ENCODE results near the gene ACSF3. TPM values are rescaled to one million over a fixed set of nuclear protein-coding genes. Genes with fewer than 3 reads are reported as not detected.
A peak's percentile ranks its signal among the peaks of the same experiment; 100 is the strongest.
"Not testable (repeated sequence)": the region's sequence is repeated elsewhere in the genome, so short reads cannot be mapped to it uniquely, and the experiment has no call there.

ACSF3 gene
- total RNA-seq, 4 donors from 2014 or later: 94.6 to 120 (median 108) TPM

DNA sequence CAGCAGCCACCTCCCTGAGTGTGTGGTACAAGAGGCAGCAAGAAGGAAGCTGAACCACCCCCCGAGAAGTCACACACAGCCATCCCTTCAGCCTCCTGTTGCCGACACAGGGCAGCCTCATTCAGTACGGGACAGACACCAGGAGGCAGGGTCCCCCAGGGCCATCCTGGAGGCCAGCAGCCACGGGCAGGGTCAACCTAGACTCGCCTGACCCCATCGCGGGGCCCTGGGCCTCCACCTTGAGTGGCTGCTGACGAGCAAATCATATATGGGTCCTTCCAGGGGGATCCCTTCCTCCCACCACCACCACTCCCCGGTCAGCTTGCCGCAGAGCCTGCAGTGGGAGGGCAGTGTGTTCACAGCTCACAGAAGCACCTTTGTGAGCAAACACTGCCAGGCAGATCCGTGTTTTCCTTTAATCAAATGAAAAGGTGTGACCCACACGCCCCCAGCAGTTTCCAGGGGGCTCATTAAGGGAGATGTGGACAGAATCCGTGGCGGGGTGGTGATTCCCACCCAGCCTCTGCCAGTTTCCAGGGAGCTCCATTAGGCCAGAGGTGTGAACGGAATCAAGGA is 5.6 kb upstream of the ACSF3 start:
- peaks cover 0 to 3% (median 0%) of the 10 kb centered on the region in 4 donors for H3K4me1 ChIP-seq
- no peak overlapping the region for H3K4me3 ChIP-seq
- TF ChIP-seq POLR2A (IDR thresholded peaks at IDR 0.05) (no peak), CTCF (IDR thresholded peaks at IDR 0.05) (no peak)
- H3K27me3 ChIP-seq: no peaks in the 10 kb centered on the region
- no peaks in the 10 kb centered on the region for H3K36me3 ChIP-seq
- DNase-seq: no peak
- H3K9me3 ChIP-seq: no peaks in the 10 kb centered on the region
- no peak overlapping the region for H3K27ac ChIP-seq

DNA sequence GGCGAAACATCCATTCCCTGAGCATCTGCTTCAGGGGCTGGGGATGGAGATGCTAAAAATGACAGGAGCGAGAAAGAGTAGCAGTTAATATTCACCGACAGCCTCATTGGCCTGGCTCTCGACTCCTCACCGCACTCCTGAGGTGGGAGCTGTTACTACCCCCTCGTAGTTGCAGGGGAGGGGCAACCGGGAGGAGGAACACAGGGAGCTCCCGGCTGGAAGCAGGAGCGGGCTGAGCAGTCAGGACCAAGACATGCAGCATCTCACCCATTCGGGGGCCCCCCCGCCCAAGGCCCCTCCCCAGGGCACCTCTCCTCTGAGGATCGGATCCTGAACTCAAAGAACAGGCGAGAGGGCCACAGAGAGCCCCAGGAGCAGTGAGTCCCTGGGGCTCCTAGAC is 4.5 kb upstream of the ACSF3 start:
- H3K4me1 ChIP-seq: peaks cover 0 to 8% (median 3%) of the 10 kb centered on the region in 4 donors
- H3K4me3 ChIP-seq: no peak overlapping the region
- H3K9me3 ChIP-seq: no peaks in the 10 kb centered on the region
- no peak for DNase-seq
- no peaks in the 10 kb centered on the region for H3K36me3 ChIP-seq
- no peak overlapping the region for H3K27ac ChIP-seq
- H3K27me3 ChIP-seq: no peaks in the 10 kb centered on the region
- TF ChIP-seq CTCF (IDR thresholded peaks at IDR 0.05) (no peak), POLR2A (IDR thresholded peaks at IDR 0.05) (no peak)

GRCh38 chr16:89090182-89090630 is 3.4 kb upstream of the ACSF3 start:
- Histone ChIP-seq H3K36me3 (no peaks in the 10 kb centered on the region), H3K4me1 (peaks cover 0 to 17% (median 12%) of the 10 kb centered on the region in 4 donors), H3K9me3 (no peaks in the 10 kb centered on the region), H3K27me3 (no peaks in the 10 kb centered on the region), H3K4me3 (no peak overlapping the region), H3K27ac (no peak overlapping the region)
- TF ChIP-seq CTCF (IDR thresholded peaks at IDR 0.05): no peak
- TF ChIP-seq POLR2A (IDR thresholded peaks at IDR 0.05): no peak
- no peak for DNase-seq

GRCh38 chr16:89090669-89091426 is 2.8 kb upstream of the ACSF3 start:
- no peak overlapping the region for H3K4me3 ChIP-seq
- H3K9me3 ChIP-seq: no peaks in the 10 kb centered on the region
- H3K4me1 ChIP-seq: peaks cover 0 to 23% (median 16%) of the 10 kb centered on the region in 4 donors
- no peak overlapping the region for H3K27ac ChIP-seq
- TF ChIP-seq CTCF (IDR thresholded peaks at IDR 0.05) (no peak), POLR2A (IDR thresholded peaks at IDR 0.05) (no peak)
- no peaks in the 10 kb centered on the region for H3K27me3 ChIP-seq
- no peak for DNase-seq
- H3K36me3 ChIP-seq: no peaks in the 10 kb centered on the region

DNA sequence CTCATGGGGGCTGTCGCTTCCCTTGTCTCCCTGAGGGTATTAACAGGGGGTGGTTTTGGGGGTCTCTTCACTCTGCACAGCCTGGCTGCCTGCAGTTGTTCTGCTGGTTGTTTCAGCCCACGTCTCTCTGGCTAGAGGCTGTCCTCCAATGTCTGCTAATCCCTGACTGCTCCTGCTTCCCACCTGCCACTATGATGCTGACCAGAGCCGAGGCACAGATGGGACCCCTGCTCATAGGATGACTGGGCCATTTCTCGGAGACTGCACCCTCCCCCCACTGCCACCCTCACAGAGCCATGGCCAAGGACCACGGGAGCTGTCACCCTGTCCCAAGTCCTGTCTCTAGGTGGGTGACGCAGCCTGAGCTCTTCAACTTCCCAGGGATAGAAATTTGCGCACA is 1.6 kb upstream of the ACSF3 start:
- TF ChIP-seq POLR2A (IDR thresholded peaks at IDR 0.05): no peak
- no peak for TF ChIP-seq CTCF (IDR thresholded peaks at IDR 0.05)
- Histone ChIP-seq H3K9me3 (no peaks in the 10 kb centered on the region), H3K36me3 (no peaks in the 10 kb centered on the region), H3K27ac (no peak overlapping the region), H3K4me3 (no peak overlapping the region), H3K27me3 (no peaks in the 10 kb centered on the region), H3K4me1 (peaks cover 0 to 34% (median 25%) of the 10 kb centered on the region in 4 donors)
- no peak for DNase-seq

DNA sequence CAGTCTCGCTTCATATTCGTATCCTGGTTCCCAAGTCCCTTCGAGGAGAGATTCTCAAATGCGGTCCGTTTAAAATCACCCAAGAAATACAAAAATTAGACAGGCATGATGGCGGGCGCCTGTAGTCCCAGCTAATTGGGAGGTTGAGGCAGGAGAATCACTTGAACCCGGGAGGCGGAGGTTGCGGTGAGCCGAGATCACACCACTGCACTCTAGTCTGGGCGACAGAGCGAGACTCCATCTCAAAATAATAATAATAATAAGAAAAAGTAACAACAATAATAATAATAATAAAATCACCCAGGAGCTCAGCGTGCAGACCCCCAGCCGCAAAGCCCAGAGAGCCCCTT is 425 bp upstream of the ACSF3 start:
- not testable (repeated sequence) for DNase-seq, H3K27me3 ChIP-seq, H3K9me3 ChIP-seq, H3K36me3 ChIP-seq
- H3K4me1 ChIP-seq: peaks cover 5 to 46% (median 35%) of the 10 kb centered on the region in 4 donors
- peak overlapping the region; percentile 55 to 96 (median 78) for H3K4me3 ChIP-seq
- peak overlapping the region; percentile 71 to 88 (median 80) for H3K27ac ChIP-seq
